IMR-90 (cell line): ENCODE measurements around the gene RAD51B. TPM values are rescaled to one million over a fixed set of nuclear protein-coding genes. Genes with fewer than 3 reads are reported as not detected.
A peak's percentile ranks its signal among the peaks of the same experiment; 100 is the strongest.

Experiments
- ATAC-seq: fragments of 200-7000 bp; cut with Tn5 transposase; 2 replicates; pipeline ENCODE4 v1.9.1; 2020; ENCODE audit warnings: low read depth, mild to moderate bottlenecking, moderate library complexity
- BruUV-seq: library from RNA; stranded (reverse); fragments of 400-500 nt; replicated peaks from 2 replicates; lab custom pipeline; 2021; lab: Mats Ljungman, UMichigan
- CTCF ChIA-PET: fragments of 300-600 bp; formaldehyde crosslinking; extraction: SDS; loops from one replicate; lab custom pipeline; 2021; ENCODE audit warnings: antibody characterized with exemption; lab: Yijun Ruan, JAX
- POLR2A ChIA-PET: fragments of 300-600 bp; sonication (Branson Sonifier 250); formaldehyde crosslinking; loops from one replicate; lab custom pipeline; 2022; ENCODE audit warnings: antibody characterized with exemption; ENCODE audit not compliant: unreplicated experiment; lab: Charles Lee
- DNase-seq: peaks from one replicate; pipeline ENCODE4 v3.0.0; 2013
- H2AFZ ChIP-seq: replicated peaks from 2 replicates; pipeline ENCODE3; 2013; ENCODE audit warnings: low read length, mild to moderate bottlenecking; ENCODE audit not compliant: poor library complexity
- H2AK5ac ChIP-seq: 2 replicates; pipeline ENCODE4 v1.6.1; 2013; ENCODE audit warnings: low read depth, low read length, inconsistent platforms
- H2AK9ac ChIP-seq: replicated peaks from 2 replicates; pipeline ENCODE3; 2013; ENCODE audit warnings: mild to moderate bottlenecking, low read depth, low read length, moderate library complexity; ENCODE audit not compliant: poor library complexity
- H2BK120ac ChIP-seq: 2 replicates; pipeline ENCODE4 v1.6.1; 2013; ENCODE audit warnings: low read depth, low read length, inconsistent platforms
- H2BK15ac ChIP-seq: 3 replicates; pipeline ENCODE4 v1.6.1; 2013; ENCODE audit warnings: low read depth, low read length, inconsistent platforms
- H2BK20ac ChIP-seq: 2 replicates; pipeline ENCODE4 v1.6.1; 2013; ENCODE audit warnings: low read depth, mild to moderate bottlenecking, inconsistent platforms, low read length, moderate library complexity
- H2BK5ac ChIP-seq: 2 replicates; pipeline ENCODE4 v1.6.1; 2013; ENCODE audit warnings: mild to moderate bottlenecking, low read depth, low read length, inconsistent platforms; ENCODE audit not compliant: poor library complexity, severe bottlenecking
- H3K14ac ChIP-seq: replicated peaks from 2 replicates; pipeline ENCODE4 v1.6.1; 2013; ENCODE audit warnings: low read depth, low read length, inconsistent platforms
- H3K18ac ChIP-seq: 2 replicates; pipeline ENCODE4 v1.6.1; 2013; ENCODE audit warnings: low read depth, low read length, control low read depth
- H3K23ac ChIP-seq: 2 replicates; pipeline ENCODE4 v1.6.1; 2013; ENCODE audit warnings: low read depth, low read length, inconsistent platforms
- H3K27ac ChIP-seq: 2 replicates; pipeline ENCODE4 v1.5.1; 2013; ENCODE audit warnings: mild to moderate bottlenecking, control low read depth, low read length; ENCODE audit not compliant: insufficient read depth
- H3K27me3 ChIP-seq: 2 replicates; pipeline ENCODE4 v1.6.1; 2013; ENCODE audit warnings: low read length; ENCODE audit not compliant: control insufficient read depth, insufficient read depth
- H3K36me3 ChIP-seq: 2 replicates; pipeline ENCODE4 v1.6.1; 2013; ENCODE audit warnings: low read length, mixed read lengths; ENCODE audit not compliant: control insufficient read depth, insufficient read depth
- H3K4ac ChIP-seq: 2 replicates; pipeline ENCODE4 v1.6.1; 2013; ENCODE audit warnings: low read depth, low read length, inconsistent platforms
- H3K4me1 ChIP-seq: 2 replicates; pipeline ENCODE4 v1.6.1; 2013; ENCODE audit warnings: low read length, mixed read lengths; ENCODE audit not compliant: control insufficient read depth, insufficient read depth
- H3K4me2 ChIP-seq: 2 replicates; pipeline ENCODE4 v1.6.1; 2013; ENCODE audit warnings: low read depth, mild to moderate bottlenecking, control low read depth, low read length, moderate library complexity
- H3K4me3 ChIP-seq: 2 replicates; pipeline ENCODE4 v1.5.1; 2013; ENCODE audit warnings: low read depth, mild to moderate bottlenecking, control low read depth, low read length, moderate library complexity; ENCODE audit not compliant: insufficient read depth
- H3K56ac ChIP-seq: 2 replicates; pipeline ENCODE4 v1.6.1; 2013; ENCODE audit warnings: low read length, inconsistent platforms; ENCODE audit not compliant: insufficient read depth; ENCODE audit errors: extremely low read depth
- H3K79me1 ChIP-seq, 2 experiments: 2 replicates each; pipeline ENCODE4 v1.6.1; 2013; ENCODE audit warnings: low read length in 2 of 2, inconsistent platforms in 1 of 2, low read depth in 1 of 2
- H3K9ac ChIP-seq: 2 replicates; pipeline ENCODE4 v1.6.1; 2013; ENCODE audit warnings: low read depth, low read length, control low read depth
- H3K9me1 ChIP-seq: 2 replicates; pipeline ENCODE4 v1.6.1; 2013; ENCODE audit warnings: low read length, inconsistent platforms; ENCODE audit not compliant: insufficient read depth
- H3K9me3 ChIP-seq: 2 replicates; pipeline ENCODE4 v1.6.1; 2013; ENCODE audit warnings: low read length; ENCODE audit not compliant: control insufficient read depth, insufficient read depth
- H4K20me1 ChIP-seq: 2 replicates; pipeline ENCODE4 v1.6.1; 2013; ENCODE audit warnings: low read length, inconsistent platforms; ENCODE audit not compliant: insufficient read depth
- H4K5ac ChIP-seq: 2 replicates; pipeline ENCODE4 v1.6.1; 2013; ENCODE audit warnings: mild to moderate bottlenecking, low read depth, low read length, control low read depth
- H4K8ac ChIP-seq, 2 experiments: 2 replicates each; pipeline ENCODE4 v1.6.1; 2013; ENCODE audit warnings: low read depth in 2 of 2, low read length in 2 of 2, control low read depth in 1 of 2, inconsistent platforms in 1 of 2
- H4K91ac ChIP-seq: 2 replicates; pipeline ENCODE4 v1.6.1; 2013; ENCODE audit warnings: low read depth, low read length, inconsistent platforms; ENCODE audit not compliant: insufficient read depth
- BHLHE40 ChIP-seq: fragments of 150-350 bp; IDR thresholded peaks from 2 replicates; pipeline ENCODE4 v1.6.1; 2016; ENCODE audit warnings: mild to moderate bottlenecking, low read depth, low read length
- CEBPB ChIP-seq: IDR thresholded peaks from 2 replicates; pipeline ENCODE4 v1.6.1; 2012; ENCODE audit warnings: low read depth, low read length, improper control_type of control experiment
- CHD1 ChIP-seq: IDR thresholded peaks from 2 replicates; pipeline ENCODE4 v1.6.1; 2012; ENCODE audit warnings: low read depth, low read length, improper control_type of control experiment
- ELK1 ChIP-seq: fragments of 150-350 bp; IDR thresholded peaks from 2 replicates; pipeline ENCODE4 v1.6.1; 2016; ENCODE audit warnings: low read depth, mild to moderate bottlenecking, low read length, moderate library complexity, borderline replicate concordance
- MAZ ChIP-seq: IDR thresholded peaks from 2 replicates; pipeline ENCODE4 v1.6.1; 2012; ENCODE audit warnings: low read depth, mild to moderate bottlenecking, low read length, improper control_type of control experiment, moderate library complexity, borderline replicate concordance
- MXI1 ChIP-seq: IDR thresholded peaks from 2 replicates; pipeline ENCODE4 v1.6.1; 2012; ENCODE audit warnings: low read depth, mild to moderate bottlenecking, low read length, moderate library complexity, borderline replicate concordance
- NFE2L2 ChIP-seq: fragments of 150-350 bp; IDR thresholded peaks from 2 replicates; pipeline ENCODE4 v1.6.1; 2016; ENCODE audit warnings: low read depth, mild to moderate bottlenecking, low read length
- POLR2A ChIP-seq: IDR thresholded peaks from 2 replicates; pipeline ENCODE4 v1.6.1; 2012; ENCODE audit warnings: mild to moderate bottlenecking, low read depth, low read length
- RAD21 ChIP-seq: IDR thresholded peaks from 2 replicates; pipeline ENCODE4 v1.6.1; 2012; ENCODE audit warnings: low read length, improper control_type of control experiment
- RCOR1 ChIP-seq: IDR thresholded peaks from 2 replicates; pipeline ENCODE4 v1.6.1; 2012; ENCODE audit warnings: mild to moderate bottlenecking, low read length, improper control_type of control experiment; ENCODE audit not compliant: insufficient replicate concordance
- RFX5 ChIP-seq: IDR thresholded peaks from 2 replicates; pipeline ENCODE4 v1.8.0; 2012; ENCODE audit warnings: low read depth, mild to moderate bottlenecking, low read length, moderate library complexity
- WGBS, 2 experiments: methylation state at CpG; one replicate each; pipeline versions ENCODE4 v1.1.5 to v1.1.7; 2013; ENCODE audit warnings: missing lambda C conversion rate in 2 of 2; ENCODE audit not compliant: insufficient read length in 1 of 2; ENCODE audit errors: extremely low coverage in 2 of 2; 5-methylcytosine and 5-hydroxymethylcytosine counted together
- dilution Hi-C: fragments of 300-500 bp; cut with HindIII; formaldehyde crosslinking; loops from one replicate; pipeline ENCODE4 v1.14.3; 2018; ENCODE audit warnings: low sequenced_read_pairs; ENCODE audit not compliant: unreplicated experiment
- in situ Hi-C: fragments of 300-500 bp; cut with MboI; formaldehyde crosslinking; loops from 3 replicates; pipeline ENCODE4 v1.14.3; 2019; ENCODE audit warnings: low sequenced_read_pairs, inconsistent platforms, mixed read lengths
- intact Hi-C: fragments of 100-400 bp; cut with micrococcal nuclease; formaldehyde crosslinking; loops from 2 replicates; pipeline ENCODE4 v1.10.0; 2022
- polyA plus RNA-seq, 3 experiments: library from polyadenylated mRNA; depleted of rRNA; stranded (reverse); fragments of >200 nt; gene quantifications; 2 replicates each; pipeline ENCODE4 v1.2.3, GENCODE V29; 2012; ENCODE audit warnings: low replicate concordance in 1 of 3
- total RNA-seq: library from RNA; depleted of rRNA; stranded (reverse); fragments of >200 nt; gene quantifications from 2 replicates; pipeline ENCODE4 v1.2.3, GENCODE V29; 2012
- TF ChIP-seq, protein P1 (sequence below): fragments of 150-350 bp; IDR thresholded peaks from 2 replicates; pipeline ENCODE4 v1.6.1; 2017; ENCODE audit warnings: mild to moderate bottlenecking, antibody characterized with exemption, low read length, low read depth
- TF ChIP-seq, protein P2 (sequence below): conservative IDR thresholded peaks from 2 replicates; pipeline ENCODE4 v1.5.1; 2012; ENCODE audit warnings: mild to moderate bottlenecking, low read depth, low read length, improper control_type of control experiment

The RAD51B gene
- total and polyA plus RNA-seq, 2 of the 4 experiments (the other 2 are of a cell fraction): 5.1 to 18.8 TPM

DNA sequence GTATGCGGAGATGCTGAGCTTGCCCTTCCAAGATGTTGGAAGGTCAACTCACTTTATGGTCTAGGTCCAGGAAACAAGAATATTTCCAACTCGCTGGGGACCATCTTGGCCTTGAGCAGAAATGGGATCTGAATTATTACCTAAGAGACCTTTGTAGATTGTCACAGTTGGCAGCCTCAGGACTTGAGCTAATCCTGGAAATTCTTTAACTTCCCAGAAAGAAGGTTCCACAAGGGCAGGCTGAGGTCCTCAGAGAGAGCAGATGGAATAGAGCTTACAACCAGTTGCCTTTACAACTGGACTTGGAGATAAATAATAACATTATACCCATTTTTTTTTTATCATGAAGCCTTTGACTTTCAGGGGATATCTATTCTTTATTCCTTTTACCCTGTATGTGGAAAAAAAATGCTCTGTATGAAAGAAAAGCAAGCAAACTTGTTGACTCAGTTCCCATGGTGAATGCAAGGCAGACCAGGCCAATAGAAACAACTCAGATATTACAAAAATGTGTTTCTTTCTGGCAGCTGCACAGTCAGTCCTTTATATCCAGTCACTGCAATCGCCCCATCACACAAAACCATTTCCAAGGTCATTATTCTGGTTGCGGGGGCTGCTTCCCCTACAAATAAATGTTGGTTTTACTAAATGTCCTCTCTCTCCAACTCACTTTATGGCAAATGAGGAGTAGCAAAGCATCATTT, 571.9 kb downstream of the RAD51B start:
- peak overlapping the region; percentile 41; the same call in 1 of the 2 replicates for H3K4me2 ChIP-seq
- POLR2A ChIA-PET: interaction anchor here (0.6 to 0.7 kb wide), 2 partner anchors 20 to 73 kb away, joined by 4 to 6 read pairs; no protein-coding TSS in a partner anchor

More for the DNA sequence above, 571.9 kb downstream of the RAD51B start:
- DNase-seq: peak; percentile 79
- peak overlapping the region; percentile 39; the same call in 1 of the 2 replicates for H3K4ac ChIP-seq
- in situ Hi-C loops: no loop called here
- intact Hi-C loops: loop anchor here (5.0 to 10.0 kb wide), 2 partner anchors 144 to 263 kb away; no protein-coding TSS in a partner anchor
- H3K27ac ChIP-seq: no peak overlapping the region
- H3K18ac ChIP-seq: peak overlapping the region; percentile 48
- H3K9me1 ChIP-seq: peaks cover 6% of the 10 kb centered on the region; the same call in 1 of the 2 replicates
- H2BK15ac ChIP-seq: peak overlapping the region; percentile 4; the same call in 2 of the 3 replicates
- H3K4me1 ChIP-seq: peaks cover 25% of the 10 kb centered on the region
- H3K14ac ChIP-seq: peak overlapping the region; percentile 43
- CTCF ChIA-PET: interaction anchor here (0.6 to 0.7 kb wide), 3 partner anchors 21 to 210 kb away, joined by 3 to 7 read pairs (median 3); no protein-coding TSS in a partner anchor
- no peak overlapping the region for H3K56ac ChIP-seq
- no peaks in the 10 kb centered on the region for H3K36me3 ChIP-seq
- no peak overlapping the region for H4K91ac ChIP-seq
- H2AK5ac ChIP-seq: 0 out of 2 replicates have a peak overlapping the region, but pooled peaks have one; percentile 29
- no peak overlapping the region for H3K4me3 ChIP-seq
- H2BK120ac ChIP-seq: no peak overlapping the region
- no peaks in the 10 kb centered on the region for H4K20me1 ChIP-seq
- peak overlapping the region; percentile 23 for H2BK5ac ChIP-seq
- no peaks in the 10 kb centered on the region for H3K27me3 ChIP-seq
- H3K9me3 ChIP-seq: no peaks in the 10 kb centered on the region
- H2BK20ac ChIP-seq: peak overlapping the region; percentile 39; the same call in 1 of the 2 replicates
- no peak overlapping the region for H2AK9ac ChIP-seq
- ATAC-seq: peak; percentile 40; the same call in 1 of the 2 replicates
- H3K79me1 ChIP-seq: no peaks in the 10 kb centered on the region
- no peak overlapping the region for H3K23ac ChIP-seq
- H4K5ac ChIP-seq: no peak overlapping the region
- H3K9ac ChIP-seq: no peak overlapping the region
- no TSS peak for BruUV-seq
- H2AFZ ChIP-seq: no peak overlapping the region
- no peak for TF ChIP-seq CEBPB
- no peak for TF ChIP-seq RFX5
- TF ChIP-seq RAD21: no peak
- TF ChIP-seq, protein P1, sequence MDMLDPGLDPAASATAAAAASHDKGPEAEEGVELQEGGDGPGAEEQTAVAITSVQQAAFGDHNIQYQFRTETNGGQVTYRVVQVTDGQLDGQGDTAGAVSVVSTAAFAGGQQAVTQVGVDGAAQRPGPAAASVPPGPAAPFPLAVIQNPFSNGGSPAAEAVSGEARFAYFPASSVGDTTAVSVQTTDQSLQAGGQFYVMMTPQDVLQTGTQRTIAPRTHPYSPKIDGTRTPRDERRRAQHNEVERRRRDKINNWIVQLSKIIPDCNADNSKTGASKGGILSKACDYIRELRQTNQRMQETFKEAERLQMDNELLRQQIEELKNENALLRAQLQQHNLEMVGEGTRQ: no peak
- TF ChIP-seq RCOR1: no peak
- no peak for TF ChIP-seq ELK1
- TF ChIP-seq MAZ: no peak
- no peak for TF ChIP-seq CHD1
- no peak for TF ChIP-seq BHLHE40
- TF ChIP-seq, protein P2, sequence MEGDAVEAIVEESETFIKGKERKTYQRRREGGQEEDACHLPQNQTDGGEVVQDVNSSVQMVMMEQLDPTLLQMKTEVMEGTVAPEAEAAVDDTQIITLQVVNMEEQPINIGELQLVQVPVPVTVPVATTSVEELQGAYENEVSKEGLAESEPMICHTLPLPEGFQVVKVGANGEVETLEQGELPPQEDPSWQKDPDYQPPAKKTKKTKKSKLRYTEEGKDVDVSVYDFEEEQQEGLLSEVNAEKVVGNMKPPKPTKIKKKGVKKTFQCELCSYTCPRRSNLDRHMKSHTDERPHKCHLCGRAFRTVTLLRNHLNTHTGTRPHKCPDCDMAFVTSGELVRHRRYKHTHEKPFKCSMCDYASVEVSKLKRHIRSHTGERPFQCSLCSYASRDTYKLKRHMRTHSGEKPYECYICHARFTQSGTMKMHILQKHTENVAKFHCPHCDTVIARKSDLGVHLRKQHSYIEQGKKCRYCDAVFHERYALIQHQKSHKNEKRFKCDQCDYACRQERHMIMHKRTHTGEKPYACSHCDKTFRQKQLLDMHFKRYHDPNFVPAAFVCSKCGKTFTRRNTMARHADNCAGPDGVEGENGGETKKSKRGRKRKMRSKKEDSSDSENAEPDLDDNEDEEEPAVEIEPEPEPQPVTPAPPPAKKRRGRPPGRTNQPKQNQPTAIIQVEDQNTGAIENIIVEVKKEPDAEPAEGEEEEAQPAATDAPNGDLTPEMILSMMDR: no peak
- no peak for TF ChIP-seq POLR2A
- TF ChIP-seq MXI1: no peak
- no peak for TF ChIP-seq NFE2L2
- H4K8ac ChIP-seq: no peak overlapping the region
- dilution Hi-C loops: no loop called here
- 100% methylated on average over 1 of the region's 4 CpGs; no CpG with 5 or more reads in 1 of the 2 experiments for WGBS, 2 experiments
